GM12878 (cell line): ENCODE measurements around the gene BRAF. TPM values are rescaled to one million over a fixed set of nuclear protein-coding genes. Genes with fewer than 3 reads are reported as not detected.
A peak's percentile ranks its signal among the peaks of the same experiment; 100 is the strongest.

Experiments used
- ATAC-seq: fragments of 200-7000 bp; cut with Tn5 transposase; 3 replicates; pipeline ENCODE4 v1.9.1; 2020; ENCODE audit warnings: mild to moderate bottlenecking, moderate library complexity
- BruUV-seq: library from RNA; stranded (reverse); fragments of 400-500 nt; replicated peaks from 2 replicates; lab custom pipeline; 2021; lab: Mats Ljungman, UMichigan
- CTCF ChIA-PET: fragments of 300-600 bp; sonication (Branson Sonifier 250); formaldehyde crosslinking; extraction: SDS; loops from one replicate; lab custom pipeline; 2021; ENCODE audit warnings: inconsistent platforms; lab: Yijun Ruan, JAX
- POLR2A ChIA-PET: fragments of 350-600 bp; formaldehyde crosslinking; extraction: SDS; loops from one replicate; lab custom pipeline; 2021; ENCODE audit warnings: inconsistent platforms; lab: Charles Lee
- RAD21 ChIA-PET: fragments of 300-600 bp; sonication (Branson Sonifier 250); formaldehyde crosslinking; loops from one replicate; lab custom pipeline; 2023; ENCODE audit warnings: antibody characterized with exemption; ENCODE audit not compliant: unreplicated experiment; lab: Charles Lee
- SMC1A ChIA-PET: fragments of 300-600 bp; sonication (Branson Sonifier 250); formaldehyde crosslinking; loops from one replicate; lab custom pipeline; 2023; ENCODE audit not compliant: unreplicated experiment, uncharacterized antibody; lab: Charles Lee
- DNase-seq: peaks from one replicate; pipeline ENCODE4 v3.0.0-alpha.2; 2011; ENCODE audit warnings: low read depth, low spot score
- FAIRE-seq: peaks from 3 replicates; lab custom pipeline; 2011; peaks lifted over from hg19 to GRCh38; lab: Jason Lieb, UNC
- H2AFZ ChIP-seq: 2 replicates; pipeline ENCODE4 v1.6.0; 2011; ENCODE audit warnings: low read depth, low read length, control low read depth; ENCODE audit not compliant: control insufficient read depth
- H3K27ac ChIP-seq: 2 replicates; pipeline ENCODE4 v1.5.1; 2011; ENCODE audit warnings: control low read depth; ENCODE audit not compliant: control insufficient read depth, insufficient read depth
- H3K27me3 ChIP-seq, 2 experiments: replicated peaks in 1 of 2; 2 replicates each; pipeline versions ENCODE4 v1.6.0 to v1.6.1; 2011; ENCODE audit warnings: low read length in 1 of 2; ENCODE audit not compliant: control insufficient read depth in 2 of 2, insufficient read depth in 2 of 2
- H3K36me3 ChIP-seq, 2 experiments: 2 replicates each; pipeline ENCODE4 v1.5.1; 2011; ENCODE audit warnings: low read length in 1 of 2; ENCODE audit not compliant: control insufficient read depth in 2 of 2, insufficient read depth in 2 of 2
- H3K4me1 ChIP-seq: 2 replicates; pipeline ENCODE4 v1.6.1; 2011; ENCODE audit warnings: mild to moderate bottlenecking, low read length, moderate library complexity, mixed read lengths; ENCODE audit not compliant: control insufficient read depth, insufficient read depth
- H3K4me2 ChIP-seq: 2 replicates; pipeline ENCODE4 v1.6.0; 2011; ENCODE audit warnings: control low read depth; ENCODE audit not compliant: control insufficient read depth, insufficient read depth
- H3K4me3 ChIP-seq: fragments of 200-600 bp; sonication (generic); 2 replicates; pipeline ENCODE4 v1.5.1; 2016
- H3K79me2 ChIP-seq: 2 replicates; pipeline ENCODE4 v1.6.0; 2011; ENCODE audit warnings: low read length; ENCODE audit not compliant: control insufficient read depth, insufficient read depth
- H3K9ac ChIP-seq: 2 replicates; pipeline ENCODE4 v1.8.0; 2011; ENCODE audit warnings: low read length, control low read depth, mixed read lengths; ENCODE audit not compliant: control insufficient read depth, insufficient read depth
- H3K9me3 ChIP-seq: replicated peaks from 3 replicates; pipeline ENCODE4 v1.5.1; 2011; ENCODE audit warnings: mild to moderate bottlenecking, low read length; ENCODE audit not compliant: control insufficient read depth, insufficient read depth
- H4K20me1 ChIP-seq: 2 replicates; pipeline ENCODE4 v1.6.0; 2011; ENCODE audit not compliant: control insufficient read depth, insufficient read depth
- ASH2L ChIP-seq: fragments of 300-600, 200-600 bp; sonication (generic); IDR thresholded peaks from 2 replicates; pipeline ENCODE4 v1.6.1; 2017; ENCODE audit warnings: low read depth, mild to moderate bottlenecking, borderline replicate concordance
- ATF7 ChIP-seq: fragments of 450-650 bp; IDR thresholded peaks from 2 replicates; pipeline ENCODE4 v1.6.1; 2016; ENCODE audit warnings: low read depth, mild to moderate bottlenecking
- EP300 ChIP-seq, 2 experiments: fragments of 150-350 bp in 1 of 2; IDR thresholded peaks; 2 replicates each; pipeline ENCODE4 v1.6.1; 2011 to 2012; ENCODE audit warnings: low read depth in 2 of 2, low read length in 2 of 2, borderline replicate concordance in 1 of 2, improper control_type of control experiment in 1 of 2, inconsistent platforms in 1 of 2; ENCODE audit not compliant: control insufficient read depth in 1 of 2
- IRF4 ChIP-seq: IDR thresholded peaks from 2 replicates; pipeline ENCODE4 v1.6.1; 2011; ENCODE audit warnings: low read depth, low read length
- MYC ChIP-seq: IDR thresholded peaks from 2 replicates; pipeline ENCODE4 v1.6.1; 2011; ENCODE audit warnings: mild to moderate bottlenecking, low read length, moderate library complexity, inconsistent platforms; ENCODE audit not compliant: insufficient read depth, insufficient replicate concordance, insufficient read length, severe bottlenecking
- SPI1 ChIP-seq: IDR thresholded peaks from 2 replicates; pipeline ENCODE4 v1.6.1; 2011; ENCODE audit warnings: low read depth, mild to moderate bottlenecking, low read length, moderate library complexity, borderline replicate concordance; ENCODE audit not compliant: insufficient read depth
- YBX1 ChIP-seq: fragments of 450-650 bp; IDR thresholded peaks from 2 replicates; pipeline ENCODE4 v1.6.1; 2016; ENCODE audit warnings: antibody characterized with exemption
- YY1 ChIP-seq: IDR thresholded peaks from 2 replicates; pipeline ENCODE4 v1.6.1; 2011; ENCODE audit warnings: low read depth, mild to moderate bottlenecking, low read length
- WGBS: methylation state at CpG from one replicate; pipeline ENCODE4 v1.1.6; 2016; ENCODE audit warnings: low lambda C conversion rate; ENCODE audit not compliant: insufficient replicate concordance, insufficient coverage; ENCODE audit errors: missing lambda C conversion rate; 5-methylcytosine and 5-hydroxymethylcytosine counted together
- in situ Hi-C: fragments of 300-500 bp; cut with MboI; formaldehyde crosslinking; loops from 9 replicates; pipeline ENCODE4 v1.14.3; 2018; ENCODE audit warnings: mixed read lengths
- intact Hi-C: fragments of 100-400 bp; cut with micrococcal nuclease; formaldehyde crosslinking; loops from one replicate; pipeline ENCODE4 v1.14.2; 2022; ENCODE audit not compliant: unreplicated experiment
- polyA plus RNA-seq, 11 experiments: library from polyadenylated mRNA; depleted of rRNA in 4 of 11; unstranded in 6 of 11; stranded (reverse) in 5 of 11; fragments of >200 nt; fragmentation: Nextera tagmentation in 4 of 11; fragmentation: Illumina TruSeq in 1 of 11; extraction: Ambion mirVana in 4 of 11; extraction: Trizol in 1 of 11; gene quantifications; 1 replicate in 1 of 11; 2 replicates in 10 of 11; pipeline versions ENCODE4 v1.2.1 to v1.2.3, GENCODE V29; 2011 to 2016; ENCODE audit warnings: inconsistent platforms in 2 of 11, missing spikeins in 2 of 11, low read depth in 1 of 11
- total RNA-seq, 4 experiments: library from RNA; depleted of rRNA in 3 of 4; stranded (reverse); fragments of >200 nt in 3 of 4; fragmentation: Illumina TruSeq in 1 of 4; extraction: Trizol in 1 of 4; gene quantifications; 2 replicates each; pipeline versions ENCODE4 v1.2.1 to v1.2.3, GENCODE V29; 2013 to 2021
- TF ChIP-seq, protein P1 (sequence below): fragments of 450-650 bp; IDR thresholded peaks from 2 replicates; pipeline ENCODE4 v1.6.1; 2017; ENCODE audit warnings: low read depth, mild to moderate bottlenecking, moderate library complexity

The BRAF gene
- total and polyA plus RNA-seq, 10 of the 15 experiments (the other 5 are each of a cell fraction or from before 2014, with no cell fraction given): 2.6 to 31.0 (median 10.6) TPM

GRCh38 chr7:140885735-140886334, 38.9 kb downstream of the BRAF start:
- FAIRE-seq: no peak
- intact Hi-C loops: no loop called here
- H3K4me1 ChIP-seq: peaks cover 30% of the 10 kb centered on the region

DNA sequence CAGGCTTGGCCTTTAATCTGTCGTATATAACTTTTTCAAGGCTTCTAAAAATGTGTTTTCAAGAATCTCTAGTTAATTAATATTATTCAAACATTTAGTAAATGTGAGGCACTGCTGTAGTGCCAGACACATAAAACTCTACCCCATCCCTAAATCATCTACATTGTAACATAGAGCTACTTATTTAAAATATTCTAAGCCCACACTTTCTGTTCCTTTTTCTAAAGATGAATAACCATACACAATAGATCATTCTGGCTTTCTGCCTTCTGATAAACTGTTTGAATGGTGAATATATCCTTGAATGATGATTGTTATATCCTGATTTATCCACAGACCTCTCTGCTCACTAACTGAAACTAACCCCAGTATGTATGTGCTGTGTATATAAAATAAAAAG, 41.4 kb downstream of the BRAF start:
- Histone ChIP-seq H3K27ac (no peak overlapping the region), H3K36me3 (no peaks in the 10 kb centered on the region), H3K9ac (no peak overlapping the region), H2AFZ (no peak overlapping the region), H3K9me3 (no peaks in the 10 kb centered on the region), H3K4me3 (no peak overlapping the region), H3K4me2 (no peak overlapping the region), H3K79me2 (peaks cover 19% of the 10 kb centered on the region), H3K27me3 (no peaks in the 10 kb centered on the region), H4K20me1 (no peaks in the 10 kb centered on the region), H3K4me1 (peaks cover 31% of the 10 kb centered on the region)
- intact Hi-C loops (no loop called here), in situ Hi-C loops (no loop called here)
- TF ChIP-seq YBX1 (no peak), EP300 (IDR thresholded peaks at IDR 0.05; ENCODE audit: borderline replicate concordance in 1 of 2, control insufficient read depth in 1 of 2, low read depth in 2 of 2, low read length in 2 of 2) (0 out of 4 replicates have a peak, but pooled peaks of 1 of the 2 experiments have one; percentile 11), IRF4 (no peak), YY1 (no peak), SPI1 (peak; percentile 39; the same call in 1 of the 2 replicates)
- TF ChIP-seq, protein P1, sequence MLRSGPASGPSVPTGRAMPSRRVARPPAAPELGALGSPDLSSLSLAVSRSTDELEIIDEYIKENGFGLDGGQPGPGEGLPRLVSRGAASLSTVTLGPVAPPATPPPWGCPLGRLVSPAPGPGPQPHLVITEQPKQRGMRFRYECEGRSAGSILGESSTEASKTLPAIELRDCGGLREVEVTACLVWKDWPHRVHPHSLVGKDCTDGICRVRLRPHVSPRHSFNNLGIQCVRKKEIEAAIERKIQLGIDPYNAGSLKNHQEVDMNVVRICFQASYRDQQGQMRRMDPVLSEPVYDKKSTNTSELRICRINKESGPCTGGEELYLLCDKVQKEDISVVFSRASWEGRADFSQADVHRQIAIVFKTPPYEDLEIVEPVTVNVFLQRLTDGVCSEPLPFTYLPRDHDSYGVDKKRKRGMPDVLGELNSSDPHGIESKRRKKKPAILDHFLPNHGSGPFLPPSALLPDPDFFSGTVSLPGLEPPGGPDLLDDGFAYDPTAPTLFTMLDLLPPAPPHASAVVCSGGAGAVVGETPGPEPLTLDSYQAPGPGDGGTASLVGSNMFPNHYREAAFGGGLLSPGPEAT: no peak
- ChIA-PET POLR2A (interaction anchor here (1.3 kb wide), 1 partner anchor 17 kb away, joined by 4 read pairs; no protein-coding TSS in a partner anchor), RAD21 (no interaction called here), SMC1A (interaction anchor here (0.7 to 2.6 kb wide), 7 partner anchors 11 to 69 kb away, joined by 3 to 8 read pairs (median 5); no protein-coding TSS in a partner anchor), CTCF (interaction anchor here (0.6 to 1.6 kb wide), 3 partner anchors 10 to 208 kb away, joined by 3 read pairs; no protein-coding TSS in a partner anchor)
- DNase-seq (no peak), FAIRE-seq (no peak), ATAC-seq (peak; percentile 65)
- 90% methylated on average over 1 of the region's 1 CpG for WGBS
- BruUV-seq: no TSS peak

More at GRCh38 chr7:140885735-140886334, 38.9 kb downstream of the BRAF start:
- ATAC-seq: peak; percentile 16
- 4% methylated on average over 1 of the region's 1 CpG for WGBS
- CTCF ChIA-PET: no interaction called here
- in situ Hi-C loops: no loop called here
- H3K4me3 ChIP-seq: no peak overlapping the region
- no peaks in the 10 kb centered on the region for H3K36me3 ChIP-seq
- no peak for DNase-seq
- POLR2A ChIA-PET: no interaction called here
- H3K27me3 ChIP-seq: no peaks in the 10 kb centered on the region
- SMC1A ChIA-PET: no interaction called here
- peaks cover 2% of the 10 kb centered on the region; the same call in 1 of the 2 replicates for H4K20me1 ChIP-seq
- H3K79me2 ChIP-seq: peaks cover 23% of the 10 kb centered on the region
- peak overlapping the region; percentile 26; the same call in 1 of the 2 replicates for H3K4me2 ChIP-seq
- H2AFZ ChIP-seq: no peak overlapping the region
- RAD21 ChIA-PET: no interaction called here
- no peak overlapping the region for H3K27ac ChIP-seq
- H3K9ac ChIP-seq: no peak overlapping the region
- TF ChIP-seq SPI1 (peak; percentile 64), ATF7 (peak; percentile 50; the same call in 1 of the 2 replicates), ASH2L (no peak), MYC (no peak)
- H3K9me3 ChIP-seq: no peaks in the 10 kb centered on the region
- BruUV-seq: no TSS peak
